ENCODE measurements around the gene TMCC3. TPM values are rescaled to one million over a fixed set of nuclear protein-coding genes. Genes with fewer than 3 reads are reported as not detected.

Gene TMCC3
- total RNA-seq, 1 donor from 2014 or later, result 0.65 TPM

- H3K36me3 Mint-ChIP-seq (ENCODE audit: low read depth), result no peaks in the 10 kb centered on the region
- no peak for TF ChIP-seq CTCF (IDR thresholded peaks at IDR 0.05)
- no peak for DNase-seq (ENCODE audit: low spot score)
- H3K27me3 Mint-ChIP-seq (ENCODE audit: low read depth), result peaks cover 24% of the 10 kb centered on the region
- no peaks in the 10 kb centered on the region for H3K4me1 Mint-ChIP-seq (ENCODE audit: low read depth)
- no peak overlapping the region for H3K27ac Mint-ChIP-seq (ENCODE audit: unreplicated experiment)
- no peaks in the 10 kb centered on the region for H3K9me3 Mint-ChIP-seq (ENCODE audit: low read depth)
- H3K4me3 Mint-ChIP-seq (ENCODE audit: unreplicated experiment), result no peak overlapping the region
Observed at GRCh38 chr12:94671917-94672316, 21.6 kb upstream of the TMCC3 start.

GRCh38 chr12:94670898-94671297, 20.5 kb upstream of the TMCC3 start:
- H3K9me3 Mint-ChIP-seq (ENCODE audit: low read depth), result no peaks in the 10 kb centered on the region
- no peak overlapping the region for H3K27ac Mint-ChIP-seq (ENCODE audit: unreplicated experiment)
- peaks cover 30% of the 10 kb centered on the region for H3K27me3 Mint-ChIP-seq (ENCODE audit: low read depth)
- TF ChIP-seq CTCF (IDR thresholded peaks at IDR 0.05), result no peak
- no peaks in the 10 kb centered on the region for H3K4me1 Mint-ChIP-seq (ENCODE audit: low read depth)
- no peak overlapping the region for H3K4me3 Mint-ChIP-seq (ENCODE audit: unreplicated experiment)
- no peak for DNase-seq (ENCODE audit: low spot score)
- H3K36me3 Mint-ChIP-seq (ENCODE audit: low read depth), result no peaks in the 10 kb centered on the region

- H3K36me3 Mint-ChIP-seq (ENCODE audit: low read depth), result no peaks in the 10 kb centered on the region
- DNase-seq (ENCODE audit: low spot score), result no peak
- H3K27me3 Mint-ChIP-seq (ENCODE audit: low read depth), result peaks cover 33% of the 10 kb centered on the region
- no peak for TF ChIP-seq CTCF (IDR thresholded peaks at IDR 0.05)
- no peak overlapping the region for H3K27ac Mint-ChIP-seq (ENCODE audit: unreplicated experiment)
- H3K4me1 Mint-ChIP-seq (ENCODE audit: low read depth), result no peaks in the 10 kb centered on the region
- H3K4me3 Mint-ChIP-seq (ENCODE audit: unreplicated experiment), result no peak overlapping the region
- H3K9me3 Mint-ChIP-seq (ENCODE audit: low read depth), result no peaks in the 10 kb centered on the region
Observed at GRCh38 chr12:94670075-94670474, 19.7 kb upstream of the TMCC3 start.

- TF ChIP-seq CTCF (IDR thresholded peaks at IDR 0.05), result no peak
- Mint-ChIP-seq H3K4me3 (ENCODE audit: unreplicated experiment) (no peak overlapping the region), H3K36me3 (ENCODE audit: low read depth) (no peaks in the 10 kb centered on the region)
Observed at GRCh38 chr12:94667031-94667540, 16.7 kb upstream of the TMCC3 start.

GRCh38 chr12:94666158-94666557, 15.8 kb upstream of the TMCC3 start:
- Mint-ChIP-seq H3K9me3 (ENCODE audit: low read depth) (no peaks in the 10 kb centered on the region), H3K4me1 (ENCODE audit: low read depth) (no peaks in the 10 kb centered on the region), H3K36me3 (ENCODE audit: low read depth) (no peaks in the 10 kb centered on the region), H3K27me3 (ENCODE audit: low read depth) (peaks cover 26% of the 10 kb centered on the region), H3K4me3 (ENCODE audit: unreplicated experiment) (no peak overlapping the region), H3K27ac (ENCODE audit: unreplicated experiment) (no peak overlapping the region)
- TF ChIP-seq CTCF (IDR thresholded peaks at IDR 0.05), result no peak
- DNase-seq (ENCODE audit: low spot score), result no peak

More at GRCh38 chr12:94667031-94667540, 16.7 kb upstream of the TMCC3 start:
- Mint-ChIP-seq H3K27me3 (ENCODE audit: low read depth) (peaks cover 25% of the 10 kb centered on the region), H3K9me3 (ENCODE audit: low read depth) (no peaks in the 10 kb centered on the region), H3K27ac (ENCODE audit: unreplicated experiment) (no peak overlapping the region), H3K4me1 (ENCODE audit: low read depth) (no peaks in the 10 kb centered on the region)
- DNase-seq (ENCODE audit: low spot score), result no peak
